SK-N-SH (cell line): ENCODE data around the gene SLC35B4. TPM values are rescaled to one million over a fixed set of nuclear protein-coding genes. Genes with fewer than 3 reads are reported as not detected.
A peak's percentile ranks its signal among the peaks of the same experiment; 100 is the strongest.
"Not testable (repeated sequence)": the region's sequence is repeated elsewhere in the genome, so short reads cannot be mapped to it uniquely, and the experiment has no call there.

Experiments
- CTCF ChIA-PET: fragments of 300-600, 350-600 bp; formaldehyde crosslinking; extraction: SDS; loops from one replicate; lab custom pipeline; 2021; lab: Yijun Ruan, JAX
- POLR2A ChIA-PET: fragments of 350-600 bp; sonication (Branson Sonifier 250); formaldehyde crosslinking; extraction: SDS; loops from one replicate; lab custom pipeline; 2020; ENCODE audit warnings: antibody characterized with exemption, inconsistent platforms; lab: Yijun Ruan, JAX
- DNase-seq: peaks from one replicate; pipeline ENCODE4 v3.0.0; 2012
- H2AFZ ChIP-seq: fragments of 200-600 bp; sonication (generic); 2 replicates; pipeline ENCODE4 v1.8.1; 2016; ENCODE audit warnings: antibody characterized with exemption, mild to moderate bottlenecking, low read depth
- H3F3A ChIP-seq: fragments of 200-600 bp; sonication (generic); replicated peaks from 2 replicates; pipeline ENCODE3; 2016; ENCODE audit warnings: antibody characterized with exemption, mild to moderate bottlenecking; ENCODE audit not compliant: insufficient read depth
- H3K27ac ChIP-seq, 2 experiments: fragments of 200-500 bp in 1 of 2; fragments of 200-600 bp in 1 of 2; sonication (Bioruptor generic) in 1 of 2; sonication (generic), shearing (Covaris generic) in 1 of 2; 2 replicates each; pipeline versions ENCODE4 v1.5.1 to v1.6.1; 2014 to 2016; ENCODE audit warnings: low read depth in 2 of 2, inconsistent platforms in 1 of 2, low read length in 1 of 2, mild to moderate bottlenecking in 1 of 2, mixed read lengths in 1 of 2
- H3K27me3 ChIP-seq: fragments of 200-600 bp; sonication (generic), shearing (Covaris generic); 2 replicates; pipeline ENCODE4 v1.6.1; 2016; ENCODE audit warnings: mixed run types; ENCODE audit not compliant: insufficient read depth
- H3K36me3 ChIP-seq, 2 experiments: fragments of 200-500 bp in 1 of 2; fragments of 200-600 bp in 1 of 2; sonication (Bioruptor generic) in 1 of 2; sonication (generic) in 1 of 2; replicated peaks in 1 of 2; 2 replicates each; pipeline versions ENCODE3 to v1.5.1; 2014 to 2016; ENCODE audit warnings: low read length in 1 of 2, mild to moderate bottlenecking in 1 of 2; ENCODE audit not compliant: insufficient read depth in 2 of 2, control insufficient read depth in 1 of 2
- H3K4me1 ChIP-seq, 2 experiments: fragments of 200-500 bp in 1 of 2; fragments of 200-600 bp in 1 of 2; sonication (Bioruptor generic) in 1 of 2; sonication (generic), shearing (Covaris generic) in 1 of 2; 2 replicates each; pipeline versions ENCODE4 v1.5.1 to v1.6.1; 2014 to 2016; ENCODE audit warnings: low read depth in 1 of 2, low read length in 1 of 2, mixed run types in 1 of 2; ENCODE audit not compliant: insufficient read depth in 2 of 2, control insufficient read depth in 1 of 2
- H3K4me2 ChIP-seq: fragments of 200-600 bp; sonication (generic), shearing (Covaris generic); 2 replicates; pipeline ENCODE4 v1.6.1; 2017; ENCODE audit warnings: mixed run types
- H3K4me3 ChIP-seq, 2 experiments: fragments of 200-500 bp in 1 of 2; fragments of 200-600 bp in 1 of 2; sonication (Bioruptor generic) in 1 of 2; sonication (generic), shearing (Covaris generic) in 1 of 2; 2 replicates each; pipeline versions ENCODE4 v1.5.1 to v1.8.1; 2014 to 2016; ENCODE audit warnings: low read depth in 2 of 2, inconsistent platforms in 1 of 2, low read length in 1 of 2, mild to moderate bottlenecking in 1 of 2, mixed read lengths in 1 of 2, moderate library complexity in 1 of 2
- H3K79me2 ChIP-seq: fragments of 200-600 bp; sonication (generic); 2 replicates; pipeline ENCODE4 v1.8.1; 2017; ENCODE audit warnings: mild to moderate bottlenecking; ENCODE audit not compliant: insufficient read depth
- H3K9ac ChIP-seq: fragments of 200-600 bp; sonication (generic); 2 replicates; pipeline ENCODE4 v1.6.1; 2017; ENCODE audit warnings: mixed run types
- H3K9me2 ChIP-seq: fragments of 200-600 bp; sonication (generic); 2 replicates; pipeline ENCODE4 v1.6.1; 2017; ENCODE audit warnings: mixed run types
- H3K9me3 ChIP-seq: fragments of 200-600 bp; sonication (generic); 2 replicates; pipeline ENCODE4 v1.6.1; 2017; ENCODE audit warnings: mixed run types, mild to moderate bottlenecking, moderate library complexity
- H4K20me1 ChIP-seq: fragments of 200-600 bp; sonication (generic); 2 replicates; pipeline ENCODE4 v1.6.1; 2017; ENCODE audit warnings: mild to moderate bottlenecking, mixed run types; ENCODE audit not compliant: insufficient read depth
- FOSL2 ChIP-seq: IDR thresholded peaks from 2 replicates; pipeline ENCODE4 v1.4.0; 2012; ENCODE audit warnings: low read depth, mild to moderate bottlenecking, moderate library complexity, borderline replicate concordance
- FOXJ3 ChIP-seq: sonication (generic); formaldehyde crosslinking; IDR thresholded peaks from 2 replicates; pipeline ENCODE4 v1.5.1; 2020; ENCODE audit warnings: mild to moderate bottlenecking, missing genetic modification reagents
- MAX ChIP-seq: IDR thresholded peaks from 2 replicates; pipeline ENCODE4 v1.4.0; 2012; ENCODE audit warnings: low read depth
- NFIC ChIP-seq: IDR thresholded peaks from 2 replicates; pipeline ENCODE4 v1.4.0; 2012; ENCODE audit warnings: borderline replicate concordance
- RAD21 ChIP-seq: IDR thresholded peaks from 2 replicates; pipeline ENCODE4 v1.6.1; 2012; ENCODE audit warnings: mild to moderate bottlenecking, low read length
- RCOR1 ChIP-seq: fragments of 150-350 bp; IDR thresholded peaks from 2 replicates; pipeline ENCODE4 v1.6.1; 2017; ENCODE audit warnings: antibody characterized with exemption, low read length
- RFX5 ChIP-seq: IDR thresholded peaks from 2 replicates; pipeline ENCODE4 v1.6.1; 2012; ENCODE audit warnings: mild to moderate bottlenecking, improper control_type of control experiment, low read length
- TEAD4 ChIP-seq: IDR thresholded peaks from 2 replicates; pipeline ENCODE4 v1.4.0; 2012; ENCODE audit warnings: mild to moderate bottlenecking, borderline replicate concordance; ENCODE audit not compliant: insufficient read depth
- USF2 ChIP-seq: fragments of 150-350 bp; IDR thresholded peaks from 2 replicates; pipeline ENCODE4 v1.6.1; 2017; ENCODE audit warnings: antibody characterized with exemption, low read length, low read depth, borderline replicate concordance
- ZBTB33 ChIP-seq: IDR thresholded peaks from 2 replicates; pipeline ENCODE4 v1.4.0; 2012; ENCODE audit warnings: low read depth, borderline replicate concordance
- WGBS: methylation state at CpG from one replicate; pipeline ENCODE4 v1.1.6; 2017; ENCODE audit warnings: low lambda C conversion rate; 5-methylcytosine and 5-hydroxymethylcytosine counted together
- polyA plus RNA-seq, 3 experiments: library from polyadenylated mRNA; depleted of rRNA; stranded (reverse); fragments of >200 nt; gene quantifications; 2 replicates each; pipeline ENCODE4 v1.2.3, GENCODE V29; 2012

The SLC35B4 gene
- polyA plus RNA-seq, 1 of the 3 experiments (the other 2 are of a cell fraction), result 19.3 TPM

- H3K27ac ChIP-seq, result peak overlapping the region in 1 of 2 experiments; percentile 44; a peak in 1 of 4 replicates
- TF ChIP-seq FOSL2, result no peak
- peak; percentile 85 for TF ChIP-seq RFX5
- TF ChIP-seq, all 33 proteins: peak for 1
- no peak overlapping the region for H3K4me3 ChIP-seq
- no peaks in the 10 kb centered on the region for H3K9me2 ChIP-seq
- H3K79me2 ChIP-seq, result no peaks in the 10 kb centered on the region
- peaks cover 77 to 93% of the 10 kb centered on the region in 2 experiments for H3K36me3 ChIP-seq
- 82% methylated on average over 10 of the region's 10 CpGs for WGBS
- no peaks in the 10 kb centered on the region for H3F3A ChIP-seq
- no peak overlapping the region for H3K4me2 ChIP-seq
- peak; percentile 31 for DNase-seq
- H3K4me1 ChIP-seq, result peaks cover 0 to 6% of the 10 kb centered on the region in 2 experiments; a peak in 2 of 4 replicates
- no peaks in the 10 kb centered on the region for H3K27me3 ChIP-seq
- POLR2A ChIA-PET, result interaction anchor here (1.1 kb wide), 1 partner anchor 10 kb away, joined by 5 read pairs; no protein-coding TSS in a partner anchor
- H3K9ac ChIP-seq, result no peak overlapping the region
- H3K9me3 ChIP-seq, result no peaks in the 10 kb centered on the region
- H2AFZ ChIP-seq, result no peak overlapping the region
- H4K20me1 ChIP-seq, result no peaks in the 10 kb centered on the region
- CTCF ChIA-PET, result interaction anchor here (0.9 to 1.4 kb wide), 3 partner anchors 10 to 17 kb away, joined by 3 to 8 read pairs (median 3); partner anchors contain the start of gene SLC35B4
These were observed 17.6 kb downstream of the SLC35B4 start for GRCh38 chr7:134298902-134299683.

GRCh38 chr7:134297489-134297888, 19.2 kb downstream of the SLC35B4 start:
- TF ChIP-seq RFX5 (no peak), USF2 (no peak), FOXJ3 (CRISPR knock-in tag) (no peak), NFIC (no peak), TEAD4 (no peak), MAX (no peak), RAD21 (no peak), ZBTB33 (no peak), FOSL2 (no peak), RCOR1 (no peak)
- no peak overlapping the region for H3K4me2 ChIP-seq
- H3K4me1 ChIP-seq, result peaks cover 0 to 6% of the 10 kb centered on the region in 2 experiments; a peak in 2 of 4 replicates
- no peaks in the 10 kb centered on the region for H3F3A ChIP-seq
- H3K9ac ChIP-seq, result no peak overlapping the region
- H3K9me3 ChIP-seq, result no peaks in the 10 kb centered on the region
- no peaks in the 10 kb centered on the region for H3K9me2 ChIP-seq
- ChIA-PET POLR2A (no interaction called here), CTCF (interaction anchor here (1.3 to 1.4 kb wide), 3 partner anchors 19 to 249 kb away, joined by 3 to 5 read pairs (median 4); partner anchors contain the start of gene SLC35B4)
- H3K79me2 ChIP-seq, result no peaks in the 10 kb centered on the region
- H2AFZ ChIP-seq, result no peak overlapping the region
- peaks cover 75 to 88% of the 10 kb centered on the region in 2 experiments for H3K36me3 ChIP-seq
- H4K20me1 ChIP-seq, result no peaks in the 10 kb centered on the region
- H3K4me3 ChIP-seq, result no peak overlapping the region
- no peaks in the 10 kb centered on the region for H3K27me3 ChIP-seq
- no peak for DNase-seq
- WGBS, result 92% methylated on average over 2 of the region's 2 CpGs
- no peak overlapping the region for H3K27ac ChIP-seq

GRCh38 chr7:134295982-134296381, 20.7 kb downstream of the SLC35B4 start:
- DNase-seq, H2AFZ ChIP-seq, H3K9ac ChIP-seq, H3F3A ChIP-seq, POLR2A ChIA-PET, H3K9me3 ChIP-seq, H4K20me1 ChIP-seq, H3K27ac ChIP-seq, H3K4me3 ChIP-seq, H3K4me2 ChIP-seq, H3K27me3 ChIP-seq, H3K79me2 ChIP-seq, H3K4me1 ChIP-seq, H3K9me2 ChIP-seq: not testable (repeated sequence)
- CTCF ChIA-PET, result interaction anchor here (1.0 to 1.7 kb wide), 2 partner anchors 14 to 155 kb away, joined by 3 to 5 read pairs; no protein-coding TSS in a partner anchor
- H3K36me3 ChIP-seq, result peaks cover 64 to 85% of the 10 kb centered on the region in 2 experiments
- WGBS, result 96% methylated on average over 7 of the region's 7 CpGs
